Measurements from ENCODE around the gene RAB3C. TPM values are rescaled to one million over a fixed set of nuclear protein-coding genes. Genes with fewer than 3 reads are reported as not detected.
A peak's percentile ranks its signal among the peaks of the same experiment; 100 is the strongest.

The RAB3C gene
- total RNA-seq, 2 experiments from 2014 or later: not detected

DNA sequence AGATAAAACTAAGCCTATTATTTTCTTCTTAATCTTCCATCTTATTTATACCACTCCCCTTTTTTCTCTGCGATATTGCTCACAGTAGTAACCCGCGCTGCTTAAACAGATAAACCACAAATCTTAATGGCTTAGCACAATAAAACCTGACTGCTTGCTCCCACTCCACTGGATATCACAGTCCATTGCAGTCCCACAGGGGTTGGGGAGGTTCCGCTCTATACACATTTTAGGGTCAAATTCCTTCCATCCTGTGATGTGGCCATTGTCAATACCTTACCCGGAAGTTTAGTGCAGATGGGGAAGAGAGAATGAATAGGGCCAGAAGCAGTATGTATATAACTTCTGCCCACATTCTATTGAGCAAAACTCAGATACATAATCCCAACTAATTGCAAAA is 193.7 kb downstream of the RAB3C start:
- H3K9me3 Mint-ChIP-seq: no peaks in the 10 kb centered on the region
- H3K4me3 Mint-ChIP-seq: no peak overlapping the region
- no peaks in the 10 kb centered on the region for H3K36me3 Mint-ChIP-seq
- peaks cover 2% of the 10 kb centered on the region for H3K4me1 Mint-ChIP-seq
- H3K27me3 Mint-ChIP-seq: peaks cover 19% of the 10 kb centered on the region
- H3K27ac Mint-ChIP-seq: no peak overlapping the region
- no peak for DNase-seq

DNA sequence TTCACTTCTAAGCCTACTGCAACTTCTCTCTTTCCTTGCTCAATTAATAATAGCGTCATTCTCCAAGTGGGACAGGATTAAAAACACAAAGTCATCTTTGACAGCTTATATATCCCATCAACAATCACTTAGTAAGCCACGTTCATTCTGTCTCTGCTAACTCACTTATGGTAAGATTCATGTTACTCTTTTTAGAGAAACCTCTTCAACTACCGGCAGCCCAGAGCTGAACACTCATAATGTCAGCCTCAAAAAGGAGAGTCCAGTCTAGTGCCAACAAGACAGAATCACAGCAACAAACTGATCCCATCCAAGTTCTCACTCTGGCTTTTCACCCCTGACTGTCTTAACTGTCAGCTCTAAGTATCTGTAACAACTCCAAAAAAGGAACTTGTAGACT is 196.0 kb downstream of the RAB3C start:
- peaks cover 2% of the 10 kb centered on the region for H3K4me1 Mint-ChIP-seq
- H3K36me3 Mint-ChIP-seq: no peaks in the 10 kb centered on the region
- DNase-seq: no peak
- H3K4me3 Mint-ChIP-seq: no peak overlapping the region
- peaks cover 18% of the 10 kb centered on the region for H3K27me3 Mint-ChIP-seq
- no peaks in the 10 kb centered on the region for H3K9me3 Mint-ChIP-seq
- H3K27ac Mint-ChIP-seq: no peak overlapping the region

DNA sequence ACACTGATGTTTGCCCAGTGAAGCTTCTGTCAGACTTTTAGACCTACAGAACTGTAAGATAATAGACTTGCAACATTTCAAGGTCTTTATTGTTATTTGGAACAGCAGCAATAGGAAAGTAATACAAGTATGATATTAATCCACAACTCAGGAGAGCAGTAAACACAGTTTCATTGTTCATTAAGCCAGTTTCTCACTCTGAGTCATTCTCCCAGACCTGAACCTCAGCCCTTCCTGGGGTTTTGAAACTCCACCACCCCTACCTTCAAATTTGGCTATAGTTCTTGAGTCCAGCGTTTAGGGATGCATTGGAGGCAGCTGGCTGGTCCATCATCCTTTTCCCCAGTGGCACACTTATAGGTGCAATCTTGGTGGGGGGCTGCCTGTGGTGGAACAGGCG is 203.2 kb downstream of the RAB3C start:
- no peak overlapping the region for H3K27ac Mint-ChIP-seq
- DNase-seq: no peak
- no peaks in the 10 kb centered on the region for H3K9me3 Mint-ChIP-seq
- no peaks in the 10 kb centered on the region for H3K36me3 Mint-ChIP-seq
- peaks cover 20% of the 10 kb centered on the region for H3K27me3 Mint-ChIP-seq
- no peak overlapping the region for H3K4me3 Mint-ChIP-seq
- H3K4me1 Mint-ChIP-seq: peaks cover 3% of the 10 kb centered on the region

DNA sequence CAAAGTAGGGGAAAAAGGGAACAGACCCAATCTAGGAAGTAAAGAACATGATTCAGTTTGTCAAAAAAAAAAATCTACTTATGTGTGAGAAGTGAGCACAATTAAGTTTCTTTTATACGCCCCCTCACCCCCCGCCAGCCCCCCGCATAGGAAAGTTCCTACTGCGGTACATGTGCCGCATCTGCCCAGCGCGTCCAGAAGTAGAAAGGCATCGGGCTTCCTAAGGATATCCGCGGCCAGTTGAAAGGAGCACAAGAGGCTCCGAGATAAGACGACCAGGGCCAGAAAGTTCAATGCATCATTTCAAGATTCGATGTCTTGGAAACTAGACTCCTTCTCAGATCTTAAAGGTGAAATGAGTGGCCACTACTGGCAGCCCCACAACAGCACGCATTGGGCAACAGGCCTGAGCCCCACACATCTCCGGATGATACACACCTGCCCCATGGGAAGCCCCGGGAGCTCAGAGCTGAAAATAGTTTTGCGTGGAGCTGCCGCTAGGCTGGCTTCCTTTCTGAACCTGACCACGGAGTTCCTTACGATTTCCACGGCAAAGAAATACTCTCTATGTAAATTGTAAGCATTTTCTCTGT is 203.9 kb downstream of the RAB3C start:
- Mint-ChIP-seq H3K27ac (no peak overlapping the region), H3K4me1 (peaks cover 3% of the 10 kb centered on the region), H3K27me3 (peaks cover 20% of the 10 kb centered on the region), H3K36me3 (no peaks in the 10 kb centered on the region), H3K9me3 (no peaks in the 10 kb centered on the region), H3K4me3 (no peak overlapping the region)
- no peak for DNase-seq

DNA sequence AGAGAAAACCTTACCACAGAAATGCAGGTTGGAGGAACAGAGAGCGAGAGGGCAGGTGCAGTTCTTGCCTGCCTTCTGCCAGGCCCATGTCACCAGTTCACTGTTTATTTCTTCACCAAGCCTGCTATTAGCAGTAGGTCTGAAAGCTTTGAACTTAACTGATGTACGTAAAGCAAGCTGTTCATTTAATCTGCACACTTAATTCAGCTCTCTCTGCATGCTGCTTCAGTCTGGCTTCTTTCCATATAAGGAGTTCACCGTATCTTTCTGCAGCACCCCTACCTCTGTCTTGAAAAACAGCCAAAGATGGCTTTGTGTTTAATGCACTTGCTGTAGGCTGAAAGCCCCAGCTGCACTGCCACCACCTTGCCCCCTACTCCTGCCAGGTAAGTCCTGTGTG is 205.1 kb downstream of the RAB3C start:
- no peak for DNase-seq
- H3K9me3 Mint-ChIP-seq: no peaks in the 10 kb centered on the region
- H3K4me3 Mint-ChIP-seq: no peak overlapping the region
- peaks cover 17% of the 10 kb centered on the region for H3K27me3 Mint-ChIP-seq
- peaks cover 3% of the 10 kb centered on the region for H3K4me1 Mint-ChIP-seq
- H3K27ac Mint-ChIP-seq: no peak overlapping the region
- no peaks in the 10 kb centered on the region for H3K36me3 Mint-ChIP-seq

DNA sequence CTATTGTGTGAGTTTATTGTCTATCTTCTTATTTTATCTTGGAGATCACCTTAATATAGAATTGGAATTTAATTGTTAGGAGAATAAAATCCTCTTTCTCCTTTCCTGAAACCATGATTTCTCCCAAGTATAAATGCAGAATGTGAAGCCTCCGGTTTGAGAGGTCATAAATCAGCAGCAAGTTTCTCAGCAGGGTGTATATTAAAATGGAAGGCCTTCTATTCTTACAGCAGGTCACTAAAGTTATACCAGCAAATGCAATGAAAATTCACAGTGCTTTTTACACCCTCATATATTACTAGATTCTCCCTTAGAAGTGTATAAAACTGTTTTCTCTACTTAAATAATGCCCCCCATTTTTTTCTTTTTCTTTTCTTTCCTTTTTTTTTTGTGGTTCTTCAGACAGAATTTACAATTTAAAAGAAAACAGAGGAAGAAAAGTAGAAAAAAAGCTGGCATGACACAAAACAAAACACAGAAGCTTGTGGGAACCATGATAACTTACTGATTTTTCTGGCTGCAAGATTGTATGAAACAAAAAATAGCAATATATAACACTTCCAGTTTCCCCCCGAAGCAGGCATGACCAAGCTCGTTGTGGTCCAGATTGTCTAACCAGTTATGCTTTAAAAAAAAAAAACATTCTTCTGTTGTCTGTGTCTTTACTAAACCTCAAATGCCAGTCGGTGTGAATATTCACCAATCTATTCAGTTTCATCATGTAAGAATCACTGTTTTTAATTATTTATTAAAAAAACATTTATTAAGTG is 211.2 kb downstream of the RAB3C start:
- no peak for DNase-seq
- Mint-ChIP-seq H3K9me3 (peaks cover 1% of the 10 kb centered on the region), H3K27ac (no peak overlapping the region), H3K27me3 (peaks cover 12% of the 10 kb centered on the region), H3K4me3 (no peak overlapping the region), H3K36me3 (no peaks in the 10 kb centered on the region), H3K4me1 (peaks cover 2% of the 10 kb centered on the region)

DNA sequence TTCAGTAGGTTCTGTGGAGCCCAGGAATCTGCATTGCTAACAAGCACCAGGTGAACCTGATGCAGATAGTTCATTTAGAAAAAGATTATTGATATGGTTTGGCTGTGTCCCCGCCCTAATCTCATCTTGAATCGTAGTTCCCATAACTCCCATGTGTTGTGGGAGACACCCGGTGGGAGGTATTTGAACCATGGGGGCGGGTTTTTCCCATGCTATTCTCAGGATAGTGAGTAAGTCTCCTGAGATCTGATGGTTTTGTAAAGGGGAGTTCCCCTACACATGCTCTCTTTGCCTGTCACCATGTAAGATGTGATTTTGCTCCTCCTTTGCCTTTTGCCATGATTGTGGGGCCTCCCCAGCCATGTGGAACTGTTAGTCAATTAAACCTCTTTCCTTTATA is 212.0 kb downstream of the RAB3C start:
- Mint-ChIP-seq H3K4me3 (no peak overlapping the region), H3K36me3 (no peaks in the 10 kb centered on the region), H3K4me1 (peaks cover 2% of the 10 kb centered on the region), H3K27me3 (peaks cover 12% of the 10 kb centered on the region), H3K9me3 (peaks cover 1% of the 10 kb centered on the region), H3K27ac (no peak overlapping the region)
- peak; percentile 2 for DNase-seq

DNA sequence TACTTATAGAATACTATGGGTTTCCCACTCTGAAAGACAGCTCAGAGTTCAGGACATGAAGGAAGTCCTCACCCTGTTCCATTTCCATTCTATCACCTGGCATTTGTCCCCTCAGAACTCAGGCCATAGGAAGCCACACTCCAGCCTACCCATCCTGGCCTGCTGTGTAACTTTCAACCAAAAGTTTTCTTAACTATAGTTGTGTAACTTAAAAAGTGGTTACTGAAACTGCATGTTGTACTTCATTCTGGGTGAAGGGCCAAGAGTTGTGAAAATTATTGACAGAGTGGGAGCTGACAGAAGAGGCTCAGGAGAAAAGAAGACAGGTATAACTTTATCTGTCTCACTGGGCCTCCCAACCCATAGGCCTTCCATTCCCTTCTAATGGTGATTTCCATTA is 212.5 kb downstream of the RAB3C start:
- Mint-ChIP-seq H3K27me3 (peaks cover 12% of the 10 kb centered on the region), H3K9me3 (peaks cover 1% of the 10 kb centered on the region), H3K27ac (no peak overlapping the region), H3K36me3 (no peaks in the 10 kb centered on the region), H3K4me1 (peaks cover 2% of the 10 kb centered on the region), H3K4me3 (no peak overlapping the region)
- DNase-seq: no peak

DNA sequence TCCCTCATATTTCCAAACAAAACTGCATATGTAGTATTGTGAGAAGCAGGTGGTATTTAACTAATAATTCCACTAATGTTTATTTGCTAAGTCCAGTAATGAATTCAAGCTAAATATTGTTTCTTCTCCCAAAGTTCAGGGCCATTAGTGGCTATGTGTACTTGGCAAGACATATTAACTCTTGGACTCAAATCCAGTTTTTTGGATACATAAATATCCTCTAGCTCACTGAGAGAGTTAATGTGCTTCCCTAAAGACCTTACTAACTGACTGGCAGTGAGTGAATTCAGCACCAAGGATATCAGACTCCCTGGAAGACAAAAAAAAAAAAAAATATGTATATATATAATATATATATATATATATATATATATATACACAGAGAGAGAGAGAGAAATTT is 214.1 kb downstream of the RAB3C start:
- Mint-ChIP-seq H3K9me3 (peaks cover 1% of the 10 kb centered on the region), H3K27ac (no peak overlapping the region), H3K27me3 (peaks cover 12% of the 10 kb centered on the region), H3K36me3 (no peaks in the 10 kb centered on the region), H3K4me1 (peaks cover 2% of the 10 kb centered on the region), H3K4me3 (no peak overlapping the region)
- no peak for DNase-seq

DNA sequence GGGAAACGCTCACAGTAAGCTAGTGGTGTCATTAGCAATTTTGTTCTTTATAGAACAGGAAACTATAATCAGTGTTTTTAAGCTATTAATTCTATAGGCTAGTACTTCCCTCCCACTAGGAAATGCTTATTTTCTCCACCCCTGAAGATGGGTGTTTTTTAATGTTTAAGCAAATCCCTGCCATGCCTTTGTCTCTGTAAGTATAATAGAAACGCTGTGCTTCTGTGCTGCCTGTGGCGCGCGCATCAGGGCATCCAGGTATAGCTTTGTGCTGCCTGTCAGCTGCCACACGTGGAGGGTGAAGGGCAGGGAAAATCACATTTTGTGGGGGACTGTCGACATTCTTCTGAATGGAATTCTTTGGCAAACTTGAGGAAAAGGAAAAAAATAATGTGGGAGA is 217.5 kb downstream of the RAB3C start:
- no peaks in the 10 kb centered on the region for H3K9me3 Mint-ChIP-seq
- DNase-seq: no peak

DNA sequence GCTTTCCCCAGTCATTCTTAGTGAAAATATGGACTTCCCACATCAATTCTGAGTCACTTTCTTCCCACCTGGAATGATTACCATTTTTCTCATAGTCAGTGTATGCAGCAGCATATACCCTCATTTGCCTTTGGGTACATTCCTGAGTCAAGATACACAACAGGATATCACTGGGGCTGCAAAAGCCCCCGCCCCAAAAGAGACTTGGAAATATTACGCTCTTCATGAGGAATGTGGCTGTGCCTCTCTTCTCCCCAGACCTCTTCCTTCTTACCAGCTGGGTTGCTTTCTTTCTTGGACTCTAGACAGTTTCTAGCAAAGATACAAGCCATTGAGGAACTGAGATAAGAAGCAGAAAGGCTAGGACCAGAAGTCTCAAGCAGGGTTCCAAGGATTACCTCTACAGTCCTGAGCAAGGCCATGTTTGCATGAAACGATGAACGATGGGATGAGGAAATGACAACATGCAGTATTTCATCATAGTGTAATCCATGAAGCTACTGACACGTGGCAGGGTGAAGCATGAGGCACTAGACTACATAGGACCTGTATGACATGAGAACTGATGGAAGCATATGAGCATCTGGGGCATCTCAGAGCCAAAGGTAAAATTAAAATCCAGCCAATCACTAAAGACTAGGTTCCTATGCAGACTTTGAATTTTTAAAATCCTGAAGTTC is 218.1 kb downstream of the RAB3C start:
- H3K27me3 Mint-ChIP-seq: peaks cover 8% of the 10 kb centered on the region
- H3K4me3 Mint-ChIP-seq: no peak overlapping the region
- H3K27ac Mint-ChIP-seq: no peak overlapping the region
- DNase-seq: no peak
- H3K4me1 Mint-ChIP-seq: no peaks in the 10 kb centered on the region
- no peaks in the 10 kb centered on the region for H3K9me3 Mint-ChIP-seq
- H3K36me3 Mint-ChIP-seq: no peaks in the 10 kb centered on the region

More for the DNA sequence above, 217.5 kb downstream of the RAB3C start:
- peaks cover 8% of the 10 kb centered on the region for H3K27me3 Mint-ChIP-seq
- no peaks in the 10 kb centered on the region for H3K36me3 Mint-ChIP-seq
- no peak overlapping the region for H3K4me3 Mint-ChIP-seq
- H3K27ac Mint-ChIP-seq: no peak overlapping the region
- H3K4me1 Mint-ChIP-seq: no peaks in the 10 kb centered on the region

DNA sequence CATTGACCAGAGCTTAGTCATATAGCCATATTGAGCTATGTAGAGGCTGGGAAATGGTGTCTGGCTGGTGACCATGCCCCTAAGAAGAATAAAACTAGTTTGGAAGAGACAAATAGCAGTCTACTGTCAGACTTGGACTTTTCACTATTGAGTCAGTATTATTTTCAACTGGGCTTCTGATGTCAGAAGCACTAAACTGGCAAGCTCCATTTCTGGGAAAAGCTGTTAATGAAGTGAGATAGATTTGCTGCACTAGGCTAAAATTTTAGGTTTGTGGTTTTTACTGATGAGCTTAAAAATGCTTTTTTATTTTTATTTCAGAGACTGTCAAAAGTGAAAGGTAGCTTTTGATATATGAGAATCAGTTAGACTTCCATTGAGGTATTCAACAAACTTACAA is 220.2 kb downstream of the RAB3C start:
- H3K27me3 Mint-ChIP-seq: peaks cover 4% of the 10 kb centered on the region
- H3K9me3 Mint-ChIP-seq: no peaks in the 10 kb centered on the region
- H3K36me3 Mint-ChIP-seq: no peaks in the 10 kb centered on the region
- H3K4me1 Mint-ChIP-seq: no peaks in the 10 kb centered on the region
- no peak for DNase-seq
- no peak overlapping the region for H3K27ac Mint-ChIP-seq
- H3K4me3 Mint-ChIP-seq: no peak overlapping the region

DNA sequence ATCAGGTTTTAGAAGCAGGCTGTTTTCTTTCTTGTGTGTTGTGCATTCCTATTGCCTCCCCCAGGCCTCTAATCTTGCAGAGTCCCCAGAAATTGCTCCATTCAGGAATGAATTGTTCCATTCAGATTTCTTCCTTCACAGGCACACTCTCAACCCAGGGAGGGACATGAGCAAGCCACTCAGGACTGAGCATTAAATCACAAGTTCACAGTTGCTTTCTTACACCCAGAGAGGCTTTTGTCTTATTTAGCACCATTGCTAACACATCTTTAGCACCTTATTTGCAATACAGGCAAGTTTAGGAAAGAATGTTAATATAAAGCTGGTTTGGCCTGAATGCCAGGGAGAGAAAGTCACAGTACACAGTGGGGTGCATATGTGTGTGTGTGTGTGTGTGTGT is 221.4 kb downstream of the RAB3C start:
- Mint-ChIP-seq H3K9me3 (no peaks in the 10 kb centered on the region), H3K36me3 (no peaks in the 10 kb centered on the region), H3K27me3 (peaks cover 4% of the 10 kb centered on the region), H3K4me1 (no peaks in the 10 kb centered on the region), H3K27ac (no peak overlapping the region), H3K4me3 (no peak overlapping the region)
- DNase-seq: no peak

DNA sequence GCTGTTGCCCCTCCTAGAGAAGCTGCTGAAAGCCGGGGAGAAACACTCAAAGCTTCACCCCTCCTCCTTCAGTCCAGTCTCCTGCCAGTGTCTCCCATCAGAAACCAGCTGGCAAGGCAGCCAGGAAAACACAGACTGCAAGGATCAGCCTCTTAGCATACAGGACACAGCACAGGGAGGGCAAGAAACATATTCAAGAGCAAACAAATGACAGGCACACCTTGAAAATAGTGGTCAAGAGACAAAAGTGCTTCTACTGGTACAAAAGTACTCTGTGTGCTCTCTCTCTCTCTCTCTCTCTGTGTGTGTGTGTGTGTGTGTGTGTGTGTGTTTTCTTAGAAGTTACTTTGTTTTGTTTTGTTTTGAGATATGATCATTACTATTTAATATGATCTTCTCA is 227.2 kb downstream of the RAB3C start:
- Mint-ChIP-seq H3K36me3 (no peaks in the 10 kb centered on the region), H3K4me1 (no peaks in the 10 kb centered on the region), H3K4me3 (no peak overlapping the region), H3K27me3 (peaks cover 5% of the 10 kb centered on the region), H3K27ac (no peak overlapping the region), H3K9me3 (no peaks in the 10 kb centered on the region)
- no peak for DNase-seq

DNA sequence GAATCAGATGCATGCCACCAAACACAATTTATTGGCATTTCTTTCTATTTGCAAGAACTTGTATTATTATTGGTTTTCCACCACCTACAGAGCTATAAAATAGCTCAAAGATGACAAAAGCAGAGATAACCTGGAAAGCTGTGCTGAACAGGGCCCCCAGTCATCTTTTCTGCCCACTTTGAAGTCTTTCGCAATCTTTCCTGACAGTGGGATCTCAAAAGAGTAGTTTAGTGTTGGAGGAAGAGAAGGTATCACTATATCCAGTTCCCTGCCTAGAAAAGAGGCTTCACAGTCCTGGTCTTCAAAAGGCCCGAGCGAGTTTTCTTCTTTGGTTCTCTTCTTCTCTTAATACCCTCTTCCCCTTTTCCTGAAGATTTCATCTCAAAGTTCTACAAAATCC is 231.0 kb downstream of the RAB3C start:
- H3K36me3 Mint-ChIP-seq: no peaks in the 10 kb centered on the region
- peaks cover 5% of the 10 kb centered on the region for H3K27me3 Mint-ChIP-seq
- H3K9me3 Mint-ChIP-seq: no peaks in the 10 kb centered on the region
- DNase-seq: no peak
- H3K27ac Mint-ChIP-seq: no peak overlapping the region
- H3K4me1 Mint-ChIP-seq: no peaks in the 10 kb centered on the region
- H3K4me3 Mint-ChIP-seq: no peak overlapping the region
